Measurements from ENCODE around the gene LYRM2. TPM values are rescaled to one million over a fixed set of nuclear protein-coding genes. Genes with fewer than 3 reads are reported as not detected.

The LYRM2 gene
- total and polyA plus RNA-seq, 2 experiments from 2014 or later, result 38.5 to 66.3 TPM

DNA sequence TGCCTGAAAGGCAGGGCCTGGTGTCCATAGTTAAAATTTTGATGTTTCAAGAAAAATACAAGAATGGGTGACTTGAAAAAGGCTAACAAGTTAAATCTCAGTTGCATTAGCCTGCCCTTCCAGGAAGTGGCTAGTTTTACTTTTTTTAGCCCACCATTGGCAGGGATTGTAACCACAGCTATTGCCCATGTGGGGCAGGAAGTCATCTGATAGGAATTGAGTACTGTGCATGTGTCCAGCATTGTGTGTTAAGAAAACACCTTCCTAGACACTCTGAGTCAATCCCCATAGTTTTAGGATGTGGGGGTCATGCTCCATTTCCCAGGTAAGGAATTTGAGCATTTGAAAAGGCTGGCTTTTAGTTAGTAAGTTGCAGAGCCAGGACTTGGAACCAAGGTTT, 26.9 kb downstream of the LYRM2 start:
- no peak for DNase-seq (ENCODE audit: low spot score)
- H3K27me3 ChIP-seq, result no peaks in the 10 kb centered on the region
- no peaks in the 10 kb centered on the region for H3K36me3 ChIP-seq (replicated peaks; ENCODE audit: insufficient read depth, low read depth)
- no peak overlapping the region for H2AFZ ChIP-seq
- no peaks in the 10 kb centered on the region for H4K20me1 ChIP-seq (ENCODE audit: insufficient read depth, poor library complexity, severe bottlenecking)
- H3K9me2 ChIP-seq (replicated peaks; ENCODE audit: insufficient read depth), result no peaks in the 10 kb centered on the region
- H3K4me1 ChIP-seq (ENCODE audit: insufficient read depth), result no peaks in the 10 kb centered on the region
- TF ChIP-seq EZH2phosphoT487 (IDR thresholded peaks at IDR 0.05; ENCODE audit: low read depth, severe bottlenecking, unreplicated experiment) (no peak), EZH2 (IDR thresholded peaks at IDR 0.05; ENCODE audit: borderline replicate concordance) (no peak)
- TF ChIP-seq, protein P1, sequence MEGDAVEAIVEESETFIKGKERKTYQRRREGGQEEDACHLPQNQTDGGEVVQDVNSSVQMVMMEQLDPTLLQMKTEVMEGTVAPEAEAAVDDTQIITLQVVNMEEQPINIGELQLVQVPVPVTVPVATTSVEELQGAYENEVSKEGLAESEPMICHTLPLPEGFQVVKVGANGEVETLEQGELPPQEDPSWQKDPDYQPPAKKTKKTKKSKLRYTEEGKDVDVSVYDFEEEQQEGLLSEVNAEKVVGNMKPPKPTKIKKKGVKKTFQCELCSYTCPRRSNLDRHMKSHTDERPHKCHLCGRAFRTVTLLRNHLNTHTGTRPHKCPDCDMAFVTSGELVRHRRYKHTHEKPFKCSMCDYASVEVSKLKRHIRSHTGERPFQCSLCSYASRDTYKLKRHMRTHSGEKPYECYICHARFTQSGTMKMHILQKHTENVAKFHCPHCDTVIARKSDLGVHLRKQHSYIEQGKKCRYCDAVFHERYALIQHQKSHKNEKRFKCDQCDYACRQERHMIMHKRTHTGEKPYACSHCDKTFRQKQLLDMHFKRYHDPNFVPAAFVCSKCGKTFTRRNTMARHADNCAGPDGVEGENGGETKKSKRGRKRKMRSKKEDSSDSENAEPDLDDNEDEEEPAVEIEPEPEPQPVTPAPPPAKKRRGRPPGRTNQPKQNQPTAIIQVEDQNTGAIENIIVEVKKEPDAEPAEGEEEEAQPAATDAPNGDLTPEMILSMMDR (IDR thresholded peaks at IDR 0.05; ENCODE audit: poor library complexity), result no peak
- H3K4me3 ChIP-seq, result no peak overlapping the region
- H3K79me2 ChIP-seq, result no peaks in the 10 kb centered on the region
- H3K4me2 ChIP-seq, result no peak overlapping the region
- no peaks in the 10 kb centered on the region for H3K9me3 ChIP-seq (ENCODE audit: low read depth)
- no peak overlapping the region for H3K27ac ChIP-seq

DNA sequence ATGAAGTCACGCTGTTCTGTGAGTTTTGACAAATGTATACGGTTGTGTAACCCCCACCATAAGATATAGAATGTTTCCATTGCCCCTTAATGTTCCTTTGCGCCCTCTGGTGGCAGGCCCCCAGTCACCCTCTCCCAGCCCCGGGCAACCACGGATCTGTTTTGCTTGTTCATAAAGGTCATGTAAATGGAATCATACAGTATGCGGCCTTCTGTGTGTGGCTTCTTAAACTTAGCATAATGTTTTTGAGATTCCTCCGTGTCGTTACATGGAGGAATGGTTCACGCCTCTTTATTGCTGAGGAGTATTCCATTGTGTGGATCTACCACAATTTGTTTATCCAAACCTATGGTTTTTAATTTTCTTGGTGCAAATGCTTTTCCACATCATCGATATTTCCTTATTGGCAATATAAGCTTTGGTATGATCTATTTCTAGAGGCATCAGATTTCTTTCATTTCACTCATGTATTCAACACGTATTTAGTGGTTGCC, 28.4 kb downstream of the LYRM2 start:
- H3K9me2 ChIP-seq (replicated peaks; ENCODE audit: insufficient read depth), result no peaks in the 10 kb centered on the region
- WGBS (ENCODE audit: low lambda C conversion rate, missing lambda C conversion rate), result 53% methylated on average over 11 of the region's 11 CpGs
- no peaks in the 10 kb centered on the region for H3K36me3 ChIP-seq (replicated peaks; ENCODE audit: insufficient read depth, low read depth)
- no peak overlapping the region for H3K4me3 ChIP-seq
- H3K27ac ChIP-seq, result no peak overlapping the region
- no peaks in the 10 kb centered on the region for H4K20me1 ChIP-seq (ENCODE audit: insufficient read depth, poor library complexity, severe bottlenecking)
- H2AFZ ChIP-seq, result no peak overlapping the region
- peak; percentile 72 for DNase-seq (ENCODE audit: low spot score)
- H3K4me1 ChIP-seq (ENCODE audit: insufficient read depth), result no peaks in the 10 kb centered on the region
- H3K79me2 ChIP-seq, result no peaks in the 10 kb centered on the region
- no peak for TF ChIP-seq EZH2 (IDR thresholded peaks at IDR 0.05; ENCODE audit: borderline replicate concordance)
- TF ChIP-seq, protein P1 (IDR thresholded peaks at IDR 0.05; ENCODE audit: poor library complexity), result peak; percentile 72
- no peaks in the 10 kb centered on the region for H3K9me3 ChIP-seq (ENCODE audit: low read depth)
- H3K27me3 ChIP-seq, result no peaks in the 10 kb centered on the region
- H3K4me2 ChIP-seq, result no peak overlapping the region

DNA sequence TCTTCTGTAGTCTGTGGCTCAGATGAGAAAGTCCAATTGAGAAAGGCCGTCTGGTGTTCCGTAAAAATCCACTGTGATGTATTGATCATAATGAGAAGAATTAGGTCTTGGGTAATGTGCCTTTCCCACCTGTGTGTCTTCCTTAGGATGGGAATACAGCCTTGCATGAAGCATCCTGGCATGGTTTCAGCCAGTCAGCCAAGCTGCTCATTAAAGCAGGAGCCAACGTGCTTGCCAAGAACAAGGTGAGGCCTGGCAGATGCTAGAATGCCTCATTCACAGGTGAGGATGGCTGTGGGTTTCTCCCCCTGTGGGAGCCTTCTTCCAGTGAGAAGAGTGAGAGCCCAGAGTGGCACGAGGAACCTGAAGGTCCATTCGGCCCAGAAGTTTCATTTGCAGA, 32.7 kb downstream of the LYRM2 start:
- Histone ChIP-seq H3K27me3 (no peaks in the 10 kb centered on the region), H3K4me3 (no peak overlapping the region), H4K20me1 (ENCODE audit: insufficient read depth, poor library complexity, severe bottlenecking) (no peaks in the 10 kb centered on the region), H3K36me3 (replicated peaks; ENCODE audit: insufficient read depth, low read depth) (no peaks in the 10 kb centered on the region), H3K9me3 (ENCODE audit: low read depth) (no peaks in the 10 kb centered on the region), H3K4me2 (no peak overlapping the region), H3K27ac (no peak overlapping the region), H3K79me2 (no peaks in the 10 kb centered on the region), H3K9me2 (replicated peaks; ENCODE audit: insufficient read depth) (no peaks in the 10 kb centered on the region), H3K4me1 (ENCODE audit: insufficient read depth) (no peaks in the 10 kb centered on the region), H2AFZ (no peak overlapping the region)
- WGBS (ENCODE audit: low lambda C conversion rate, missing lambda C conversion rate), result 96% methylated on average over 5 of the region's 5 CpGs
- no peak for DNase-seq (ENCODE audit: low spot score)
- TF ChIP-seq EZH2 (IDR thresholded peaks at IDR 0.05; ENCODE audit: borderline replicate concordance) (no peak), EZH2phosphoT487 (IDR thresholded peaks at IDR 0.05; ENCODE audit: low read depth, severe bottlenecking, unreplicated experiment) (no peak)
- TF ChIP-seq, protein P1 (IDR thresholded peaks at IDR 0.05; ENCODE audit: poor library complexity), result no peak

DNA sequence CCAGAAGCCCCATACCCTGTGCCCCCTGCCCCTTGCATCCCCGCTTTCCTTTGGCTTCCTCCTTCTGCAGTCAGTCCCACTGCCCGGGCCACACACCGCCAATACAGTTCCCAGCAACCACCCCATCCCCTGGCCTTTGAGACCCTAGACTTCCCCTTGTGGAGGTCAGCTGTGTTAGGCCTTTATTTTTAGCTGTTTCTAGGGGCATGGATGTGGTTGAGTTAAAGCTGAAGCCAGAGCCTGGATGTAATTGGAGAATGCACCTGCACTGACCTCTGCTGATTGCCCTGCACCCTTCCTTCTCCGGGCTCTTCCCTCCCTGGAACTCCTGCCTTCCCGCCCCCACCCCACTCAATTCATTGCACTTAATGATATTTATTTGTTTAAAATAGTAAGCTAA, 33.9 kb downstream of the LYRM2 start:
- H3K9me3 ChIP-seq (ENCODE audit: low read depth), result no peaks in the 10 kb centered on the region
- H3K27me3 ChIP-seq, result no peaks in the 10 kb centered on the region
- DNase-seq (ENCODE audit: low spot score), result no peak
- no peak overlapping the region for H3K4me2 ChIP-seq
- H4K20me1 ChIP-seq (ENCODE audit: insufficient read depth, poor library complexity, severe bottlenecking), result no peaks in the 10 kb centered on the region
- no peak overlapping the region for H2AFZ ChIP-seq
- no peaks in the 10 kb centered on the region for H3K36me3 ChIP-seq (replicated peaks; ENCODE audit: insufficient read depth, low read depth)
- H3K9me2 ChIP-seq (replicated peaks; ENCODE audit: insufficient read depth), result no peaks in the 10 kb centered on the region
- no peak overlapping the region for H3K27ac ChIP-seq
- no peak overlapping the region for H3K4me3 ChIP-seq
- no peaks in the 10 kb centered on the region for H3K4me1 ChIP-seq (ENCODE audit: insufficient read depth)
- WGBS (ENCODE audit: low lambda C conversion rate, missing lambda C conversion rate), result 78% methylated on average over 5 of the region's 5 CpGs
- H3K79me2 ChIP-seq, result no peaks in the 10 kb centered on the region
- TF ChIP-seq EZH2phosphoT487 (IDR thresholded peaks at IDR 0.05; ENCODE audit: low read depth, severe bottlenecking, unreplicated experiment), result no peak
- no peak for TF ChIP-seq EZH2 (IDR thresholded peaks at IDR 0.05; ENCODE audit: borderline replicate concordance)
- TF ChIP-seq, protein P1 (IDR thresholded peaks at IDR 0.05; ENCODE audit: poor library complexity), result no peak

All from hepatocyte (in vitro differentiated cells).